GM12878 (cell line): Measurements from ENCODE around the gene KIRREL3. TPM values are rescaled to one million over a fixed set of nuclear protein-coding genes. Genes with fewer than 3 reads are reported as not detected.

ENCODE experiments used
- ATAC-seq: fragments of 200-7000 bp; cut with Tn5 transposase; 3 replicates; pipeline ENCODE4 v1.9.1; 2020; ENCODE audit warnings: mild to moderate bottlenecking, moderate library complexity
- BruUV-seq: library from RNA; stranded (reverse); fragments of 400-500 nt; replicated peaks from 2 replicates; lab custom pipeline; 2021; lab: Mats Ljungman, UMichigan
- CTCF ChIA-PET: fragments of 300-600 bp; sonication (Branson Sonifier 250); formaldehyde crosslinking; extraction: SDS; loops from one replicate; lab custom pipeline; 2021; ENCODE audit warnings: inconsistent platforms; lab: Yijun Ruan, JAX
- POLR2A ChIA-PET: fragments of 350-600 bp; formaldehyde crosslinking; extraction: SDS; loops from one replicate; lab custom pipeline; 2021; ENCODE audit warnings: inconsistent platforms; lab: Charles Lee
- RAD21 ChIA-PET: fragments of 300-600 bp; sonication (Branson Sonifier 250); formaldehyde crosslinking; loops from one replicate; lab custom pipeline; 2023; ENCODE audit warnings: antibody characterized with exemption; ENCODE audit not compliant: unreplicated experiment; lab: Charles Lee
- SMC1A ChIA-PET: fragments of 300-600 bp; sonication (Branson Sonifier 250); formaldehyde crosslinking; loops from one replicate; lab custom pipeline; 2023; ENCODE audit not compliant: unreplicated experiment, uncharacterized antibody; lab: Charles Lee
- DNase-seq: peaks from one replicate; pipeline ENCODE4 v3.0.0-alpha.2; 2011; ENCODE audit warnings: low read depth, low spot score
- FAIRE-seq: peaks from 3 replicates; lab custom pipeline; 2011; peaks lifted over from hg19 to GRCh38; lab: Jason Lieb, UNC
- H2AFZ ChIP-seq: 2 replicates; pipeline ENCODE4 v1.6.0; 2011; ENCODE audit warnings: low read depth, low read length, control low read depth; ENCODE audit not compliant: control insufficient read depth
- H3K27ac ChIP-seq: 2 replicates; pipeline ENCODE4 v1.5.1; 2011; ENCODE audit warnings: control low read depth; ENCODE audit not compliant: control insufficient read depth, insufficient read depth
- H3K27me3 ChIP-seq, 2 experiments: replicated peaks in 1 of 2; 2 replicates each; pipeline versions ENCODE4 v1.6.0 to v1.6.1; 2011; ENCODE audit warnings: low read length in 1 of 2; ENCODE audit not compliant: control insufficient read depth in 2 of 2, insufficient read depth in 2 of 2
- H3K36me3 ChIP-seq, 2 experiments: 2 replicates each; pipeline ENCODE4 v1.5.1; 2011; ENCODE audit warnings: low read length in 1 of 2; ENCODE audit not compliant: control insufficient read depth in 2 of 2, insufficient read depth in 2 of 2
- H3K4me1 ChIP-seq: 2 replicates; pipeline ENCODE4 v1.6.1; 2011; ENCODE audit warnings: mild to moderate bottlenecking, low read length, moderate library complexity, mixed read lengths; ENCODE audit not compliant: control insufficient read depth, insufficient read depth
- H3K4me2 ChIP-seq: 2 replicates; pipeline ENCODE4 v1.6.0; 2011; ENCODE audit warnings: control low read depth; ENCODE audit not compliant: control insufficient read depth, insufficient read depth
- H3K4me3 ChIP-seq: fragments of 200-600 bp; sonication (generic); 2 replicates; pipeline ENCODE4 v1.5.1; 2016
- H3K79me2 ChIP-seq: 2 replicates; pipeline ENCODE4 v1.6.0; 2011; ENCODE audit warnings: low read length; ENCODE audit not compliant: control insufficient read depth, insufficient read depth
- H3K9ac ChIP-seq: 2 replicates; pipeline ENCODE4 v1.8.0; 2011; ENCODE audit warnings: low read length, control low read depth, mixed read lengths; ENCODE audit not compliant: control insufficient read depth, insufficient read depth
- H3K9me3 ChIP-seq: replicated peaks from 3 replicates; pipeline ENCODE4 v1.5.1; 2011; ENCODE audit warnings: mild to moderate bottlenecking, low read length; ENCODE audit not compliant: control insufficient read depth, insufficient read depth
- H4K20me1 ChIP-seq: 2 replicates; pipeline ENCODE4 v1.6.0; 2011; ENCODE audit not compliant: control insufficient read depth, insufficient read depth
- ATF7 ChIP-seq: fragments of 450-650 bp; IDR thresholded peaks from 2 replicates; pipeline ENCODE4 v1.6.1; 2016; ENCODE audit warnings: low read depth, mild to moderate bottlenecking
- BRCA1 ChIP-seq: IDR thresholded peaks from 2 replicates; pipeline ENCODE4 v1.6.1; 2011; ENCODE audit warnings: low read depth, low read length, improper control_type of control experiment
- CREB1 ChIP-seq: IDR thresholded peaks from 2 replicates; pipeline ENCODE4 v1.6.1; 2012; ENCODE audit warnings: low read depth, mild to moderate bottlenecking, inconsistent platforms
- FOXK2 ChIP-seq: fragments of 450-650 bp; IDR thresholded peaks from 2 replicates; pipeline ENCODE4 v1.6.1; 2017; ENCODE audit warnings: mild to moderate bottlenecking, moderate library complexity
- GABPA ChIP-seq: IDR thresholded peaks from 2 replicates; pipeline ENCODE4 v1.6.1; 2014; ENCODE audit warnings: antibody characterized with exemption, low read depth, mild to moderate bottlenecking, inconsistent platforms
- RFX5 ChIP-seq: IDR thresholded peaks from 2 replicates; pipeline ENCODE4 v1.6.1; 2011; ENCODE audit warnings: low read depth, low read length, improper control_type of control experiment
- SRF ChIP-seq, 2 experiments: IDR thresholded peaks; 2 replicates each; pipeline ENCODE4 v1.6.1; 2011; ENCODE audit warnings: low read depth in 2 of 2, low read length in 2 of 2, mild to moderate bottlenecking in 1 of 2, moderate library complexity in 1 of 2
- ZNF217 ChIP-seq: fragments of 450-650 bp; IDR thresholded peaks from 2 replicates; pipeline ENCODE4 v1.6.1; 2017; ENCODE audit warnings: antibody characterized with exemption, mild to moderate bottlenecking
- ZNF274 ChIP-seq: IDR thresholded peaks from one replicate; pipeline ENCODE4 v1.8.0; 2011; ENCODE audit not compliant: insufficient read length, insufficient read depth
- WGBS: methylation state at CpG from one replicate; pipeline ENCODE4 v1.1.6; 2016; ENCODE audit warnings: low lambda C conversion rate; ENCODE audit not compliant: insufficient replicate concordance, insufficient coverage; ENCODE audit errors: missing lambda C conversion rate; 5-methylcytosine and 5-hydroxymethylcytosine counted together
- in situ Hi-C: fragments of 300-500 bp; cut with MboI; formaldehyde crosslinking; loops from 9 replicates; pipeline ENCODE4 v1.14.3; 2018; ENCODE audit warnings: mixed read lengths
- intact Hi-C: fragments of 100-400 bp; cut with micrococcal nuclease; formaldehyde crosslinking; loops from one replicate; pipeline ENCODE4 v1.14.2; 2022; ENCODE audit not compliant: unreplicated experiment
- polyA plus RNA-seq, 11 experiments: library from polyadenylated mRNA; depleted of rRNA in 4 of 11; unstranded in 6 of 11; stranded (reverse) in 5 of 11; fragments of >200 nt; fragmentation: Nextera tagmentation in 4 of 11; fragmentation: Illumina TruSeq in 1 of 11; extraction: Ambion mirVana in 4 of 11; extraction: Trizol in 1 of 11; gene quantifications; 1 replicate in 1 of 11; 2 replicates in 10 of 11; pipeline versions ENCODE4 v1.2.1 to v1.2.3, GENCODE V29; 2011 to 2016; ENCODE audit warnings: inconsistent platforms in 2 of 11, missing spikeins in 2 of 11, low read depth in 1 of 11
- total RNA-seq, 4 experiments: library from RNA; depleted of rRNA in 3 of 4; stranded (reverse); fragments of >200 nt in 3 of 4; fragmentation: Illumina TruSeq in 1 of 4; extraction: Trizol in 1 of 4; gene quantifications; 2 replicates each; pipeline versions ENCODE4 v1.2.1 to v1.2.3, GENCODE V29; 2013 to 2021
- TF ChIP-seq, protein P1 (sequence below): fragments of 450-650 bp; IDR thresholded peaks from 2 replicates; pipeline ENCODE4 v1.6.1; 2017; ENCODE audit warnings: antibody characterized with exemption, mild to moderate bottlenecking, moderate library complexity
- TF ChIP-seq, protein P2 (sequence below): IDR thresholded peaks from 2 replicates; pipeline ENCODE4 v1.6.1; 2012; ENCODE audit warnings: mild to moderate bottlenecking, low read depth, low read length

Gene KIRREL3
- total and polyA plus RNA-seq, 10 of the 15 experiments (the other 5 are each of a cell fraction or from before 2014, with no cell fraction given) = under 0.01 TPM; not detected in 9

DNA sequence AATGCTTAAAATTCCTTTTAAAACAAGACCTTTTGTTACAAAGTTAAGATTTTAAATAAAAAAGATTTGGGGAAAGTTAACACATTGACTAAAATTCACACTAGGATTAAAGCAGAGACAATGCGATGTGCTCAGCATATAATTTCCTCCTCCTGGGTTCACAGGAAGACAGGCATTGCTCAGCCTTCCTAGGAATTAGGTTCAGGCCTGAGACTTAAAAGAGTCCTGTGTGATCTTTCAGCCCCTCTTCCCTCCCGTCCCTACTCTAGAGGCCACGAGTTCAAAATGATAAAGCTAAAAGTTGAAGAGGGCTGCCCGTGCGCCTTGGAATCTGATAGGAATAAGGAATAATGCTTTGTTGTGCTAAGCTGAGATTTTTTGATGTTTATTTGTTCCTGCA is 218.6 kb downstream of the KIRREL3 start:
- Histone ChIP-seq H3K4me2 (no peak overlapping the region), H3K27ac (no peak overlapping the region), H3K4me3 (no peak overlapping the region), H4K20me1 (no peaks in the 10 kb centered on the region), H3K9ac (no peak overlapping the region), H3K27me3 (peaks cover 6% of the 10 kb centered on the region in 2 experiments; a peak in 3 of 4 replicates), H3K4me1 (no peaks in the 10 kb centered on the region), H2AFZ (no peak overlapping the region), H3K36me3 (no peaks in the 10 kb centered on the region), H3K9me3 (no peaks in the 10 kb centered on the region), H3K79me2 (no peaks in the 10 kb centered on the region)
- ChIA-PET CTCF (no interaction called here), POLR2A (no interaction called here), SMC1A (no interaction called here), RAD21 (no interaction called here)
- FAIRE-seq (no peak), DNase-seq (no peak), ATAC-seq (no peak)
- WGBS = 43% methylated on average over 5 of the region's 5 CpGs
- no TSS peak for BruUV-seq
- intact Hi-C loops (no loop called here), in situ Hi-C loops (no loop called here)
- TF ChIP-seq ZNF217 (no peak), ZNF274 (no peak), BRCA1 (no peak), ATF7 (no peak), SRF (IDR thresholded peaks at IDR 0.05; ENCODE audit: low read depth in 2 of 2, low read length in 2 of 2) (no peak), GABPA (no peak), CREB1 (no peak), RFX5 (no peak), FOXK2 (no peak)
- TF ChIP-seq, protein P1, sequence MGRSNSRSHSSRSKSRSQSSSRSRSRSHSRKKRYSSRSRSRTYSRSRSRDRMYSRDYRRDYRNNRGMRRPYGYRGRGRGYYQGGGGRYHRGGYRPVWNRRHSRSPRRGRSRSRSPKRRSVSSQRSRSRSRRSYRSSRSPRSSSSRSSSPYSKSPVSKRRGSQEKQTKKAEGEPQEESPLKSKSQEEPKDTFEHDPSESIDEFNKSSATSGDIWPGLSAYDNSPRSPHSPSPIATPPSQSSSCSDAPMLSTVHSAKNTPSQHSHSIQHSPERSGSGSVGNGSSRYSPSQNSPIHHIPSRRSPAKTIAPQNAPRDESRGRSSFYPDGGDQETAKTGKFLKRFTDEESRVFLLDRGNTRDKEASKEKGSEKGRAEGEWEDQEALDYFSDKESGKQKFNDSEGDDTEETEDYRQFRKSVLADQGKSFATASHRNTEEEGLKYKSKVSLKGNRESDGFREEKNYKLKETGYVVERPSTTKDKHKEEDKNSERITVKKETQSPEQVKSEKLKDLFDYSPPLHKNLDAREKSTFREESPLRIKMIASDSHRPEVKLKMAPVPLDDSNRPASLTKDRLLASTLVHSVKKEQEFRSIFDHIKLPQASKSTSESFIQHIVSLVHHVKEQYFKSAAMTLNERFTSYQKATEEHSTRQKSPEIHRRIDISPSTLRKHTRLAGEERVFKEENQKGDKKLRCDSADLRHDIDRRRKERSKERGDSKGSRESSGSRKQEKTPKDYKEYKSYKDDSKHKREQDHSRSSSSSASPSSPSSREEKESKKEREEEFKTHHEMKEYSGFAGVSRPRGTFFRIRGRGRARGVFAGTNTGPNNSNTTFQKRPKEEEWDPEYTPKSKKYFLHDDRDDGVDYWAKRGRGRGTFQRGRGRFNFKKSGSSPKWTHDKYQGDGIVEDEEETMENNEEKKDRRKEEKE = no peak
- TF ChIP-seq, protein P2, sequence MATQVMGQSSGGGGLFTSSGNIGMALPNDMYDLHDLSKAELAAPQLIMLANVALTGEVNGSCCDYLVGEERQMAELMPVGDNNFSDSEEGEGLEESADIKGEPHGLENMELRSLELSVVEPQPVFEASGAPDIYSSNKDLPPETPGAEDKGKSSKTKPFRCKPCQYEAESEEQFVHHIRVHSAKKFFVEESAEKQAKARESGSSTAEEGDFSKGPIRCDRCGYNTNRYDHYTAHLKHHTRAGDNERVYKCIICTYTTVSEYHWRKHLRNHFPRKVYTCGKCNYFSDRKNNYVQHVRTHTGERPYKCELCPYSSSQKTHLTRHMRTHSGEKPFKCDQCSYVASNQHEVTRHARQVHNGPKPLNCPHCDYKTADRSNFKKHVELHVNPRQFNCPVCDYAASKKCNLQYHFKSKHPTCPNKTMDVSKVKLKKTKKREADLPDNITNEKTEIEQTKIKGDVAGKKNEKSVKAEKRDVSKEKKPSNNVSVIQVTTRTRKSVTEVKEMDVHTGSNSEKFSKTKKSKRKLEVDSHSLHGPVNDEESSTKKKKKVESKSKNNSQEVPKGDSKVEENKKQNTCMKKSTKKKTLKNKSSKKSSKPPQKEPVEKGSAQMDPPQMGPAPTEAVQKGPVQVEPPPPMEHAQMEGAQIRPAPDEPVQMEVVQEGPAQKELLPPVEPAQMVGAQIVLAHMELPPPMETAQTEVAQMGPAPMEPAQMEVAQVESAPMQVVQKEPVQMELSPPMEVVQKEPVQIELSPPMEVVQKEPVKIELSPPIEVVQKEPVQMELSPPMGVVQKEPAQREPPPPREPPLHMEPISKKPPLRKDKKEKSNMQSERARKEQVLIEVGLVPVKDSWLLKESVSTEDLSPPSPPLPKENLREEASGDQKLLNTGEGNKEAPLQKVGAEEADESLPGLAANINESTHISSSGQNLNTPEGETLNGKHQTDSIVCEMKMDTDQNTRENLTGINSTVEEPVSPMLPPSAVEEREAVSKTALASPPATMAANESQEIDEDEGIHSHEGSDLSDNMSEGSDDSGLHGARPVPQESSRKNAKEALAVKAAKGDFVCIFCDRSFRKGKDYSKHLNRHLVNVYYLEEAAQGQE = no peak
